Parathyroid adenoma (tissue), 2 donors: ENCODE data around the gene F7.
"Not testable (repeated sequence)": the region's sequence is repeated elsewhere in the genome, so short reads cannot be mapped to it uniquely, and the experiment has no call there.

Experiments
- H2AFZ ChIP-seq: fragments of 300-600 bp; sonication (generic); one replicate; pipeline ENCODE4 v1.7.0; 2017; ENCODE audit warnings: antibody characterized with exemption, mild to moderate bottlenecking
- H3K27ac ChIP-seq: fragments of 300-600 bp; sonication (generic); one replicate; pipeline ENCODE4 v1.7.0; 2017
- H3K27me3 ChIP-seq: fragments of 300-600 bp; sonication (generic); one replicate; pipeline ENCODE4 v1.7.0; 2017; ENCODE audit warnings: low read length; ENCODE audit not compliant: control insufficient read depth, insufficient read depth
- H3K36me3 ChIP-seq: fragments of 300-600 bp; sonication (generic); one replicate; pipeline ENCODE4 v1.7.0; 2017; ENCODE audit warnings: low read length; ENCODE audit not compliant: control insufficient read depth, insufficient read depth
- H3K4me1 ChIP-seq: fragments of 300-600 bp; sonication (generic); one replicate; pipeline ENCODE4 v1.7.0; 2017; ENCODE audit warnings: control low read depth
- H3K4me2 ChIP-seq: fragments of 300-600 bp; sonication (generic); one replicate; pipeline ENCODE4 v1.7.0; 2017; ENCODE audit warnings: low read length
- H3K4me3 ChIP-seq: fragments of 300-600 bp; sonication (generic); one replicate; pipeline ENCODE4 v1.7.0; 2017; ENCODE audit warnings: low read depth, low read length
- H3K79me2 ChIP-seq: fragments of 300-600 bp; sonication (generic); one replicate; pipeline ENCODE4 v1.7.0; 2017; ENCODE audit warnings: control low read depth
- H3K9ac ChIP-seq: fragments of 300-600 bp; sonication (generic); one replicate; pipeline ENCODE4 v1.7.0; 2017; ENCODE audit warnings: mild to moderate bottlenecking
- H3K9me3 ChIP-seq: fragments of 300-600 bp; sonication (generic); one replicate; pipeline ENCODE4 v1.7.0; 2017; ENCODE audit warnings: low read length; ENCODE audit not compliant: control insufficient read depth
- CTCF ChIP-seq: fragments of 300-600 bp; sonication (generic); IDR thresholded peaks from one replicate; pipeline ENCODE4 v1.7.0; 2017; ENCODE audit warnings: antibody characterized with exemption, mild to moderate bottlenecking
- donor health status: primary hyperparathyroidism.

The F7 gene

GRCh38 chr13:113160983-113161382 is 55.4 kb downstream of the F7 start:
- Histone ChIP-seq H3K4me2 (no peak overlapping the region), H2AFZ (no peak overlapping the region), H3K27ac (no peak overlapping the region), H3K9ac (no peak overlapping the region), H3K27me3 (no peaks in the 10 kb centered on the region), H3K36me3 (no peaks in the 10 kb centered on the region), H3K9me3 (no peaks in the 10 kb centered on the region), H3K79me2 (no peaks in the 10 kb centered on the region), H3K4me3 (no peak overlapping the region), H3K4me1 (no peaks in the 10 kb centered on the region)
- TF ChIP-seq CTCF, result no peak

GRCh38 chr13:113161433-113161832 is 55.8 kb downstream of the F7 start:
- Histone ChIP-seq H3K4me2 (no peak overlapping the region), H3K36me3 (no peaks in the 10 kb centered on the region), H3K9ac (no peak overlapping the region), H3K27me3 (no peaks in the 10 kb centered on the region), H3K4me3 (no peak overlapping the region), H3K79me2 (no peaks in the 10 kb centered on the region), H3K9me3 (no peaks in the 10 kb centered on the region), H3K4me1 (no peaks in the 10 kb centered on the region), H3K27ac (no peak overlapping the region), H2AFZ (no peak overlapping the region)
- TF ChIP-seq CTCF, result no peak

- H3K27me3 ChIP-seq, H3K79me2 ChIP-seq, H3K4me3 ChIP-seq, H3K4me2 ChIP-seq, H3K4me1 ChIP-seq, H2AFZ ChIP-seq, H3K27ac ChIP-seq, H3K9ac ChIP-seq, H3K9me3 ChIP-seq, H3K36me3 ChIP-seq: not testable (repeated sequence)
Measured at GRCh38 chr13:113161975-113162374, 56.4 kb downstream of the F7 start.

- no peaks in the 10 kb centered on the region for H3K9me3 ChIP-seq
- H3K27ac ChIP-seq, result no peak overlapping the region
- no peaks in the 10 kb centered on the region for H3K27me3 ChIP-seq
- H3K4me1 ChIP-seq, result no peaks in the 10 kb centered on the region
- no peaks in the 10 kb centered on the region for H3K36me3 ChIP-seq
- no peak overlapping the region for H3K4me2 ChIP-seq
- no peak for TF ChIP-seq CTCF
- no peak overlapping the region for H3K4me3 ChIP-seq
- no peak overlapping the region for H3K9ac ChIP-seq
- no peak overlapping the region for H2AFZ ChIP-seq
- H3K79me2 ChIP-seq, result no peaks in the 10 kb centered on the region
Measured at GRCh38 chr13:113162783-113163685, 57.4 kb downstream of the F7 start.

GRCh38 chr13:113164492-113164891 is 58.9 kb downstream of the F7 start:
- Histone ChIP-seq H3K4me1 (no peaks in the 10 kb centered on the region), H3K36me3 (no peaks in the 10 kb centered on the region), H3K27ac (no peak overlapping the region), H3K9ac (no peak overlapping the region), H3K27me3 (no peaks in the 10 kb centered on the region), H3K4me2 (no peak overlapping the region), H3K4me3 (no peak overlapping the region), H3K9me3 (no peaks in the 10 kb centered on the region), H2AFZ (no peak overlapping the region), H3K79me2 (no peaks in the 10 kb centered on the region)
- no peak for TF ChIP-seq CTCF
